DMS114 treated with DMSO at 0.1 percent for 48 hours (cell line): ENCODE measurements around the gene EIF2B4.

Experiments
- DNase-seq: peaks from one replicate; lab custom pipeline; 2025; ENCODE audit not compliant: unreplicated experiment; lab: John Stamatoyannopoulos, UW

The EIF2B4 gene

GRCh38 chr2:27370026-27370815, at the start of gene EIF2B4, which contains the start of gene SNX17:
EIF2B4 (minus strand) TSS chr2:27370338; CDS start chr2:27370314, 24 bp downstream.
SNX17 (plus strand) TSS chr2:27370616; CDS start chr2:27370744, 128 bp downstream.
- DNase-seq, result peak; percentile 98

DNA sequence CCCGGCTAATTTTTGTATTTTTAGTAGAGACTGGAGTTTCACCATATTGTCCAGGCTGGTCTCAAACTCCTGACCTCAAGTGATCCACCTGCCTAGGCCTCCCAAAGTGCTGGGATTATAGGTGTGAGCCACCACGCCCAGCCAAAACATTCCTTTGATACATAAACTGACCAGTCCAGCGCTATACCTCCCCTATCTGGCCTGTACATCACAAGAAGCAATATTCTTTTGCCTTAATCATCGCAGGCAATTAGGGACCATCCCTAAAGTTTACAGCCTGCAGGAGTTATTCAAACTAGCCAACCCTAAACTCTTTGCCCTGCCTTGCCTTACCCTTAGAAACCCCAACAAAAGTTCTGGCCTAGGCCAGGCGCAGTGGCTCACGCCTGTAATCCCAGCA, 46.0 kb upstream of the EIF2B4 start:
- DNase-seq, result no peak

- DNase-seq, result no peak
These were observed 42.4 kb upstream of the EIF2B4 start for GRCh38 chr2:27412419-27413152.

DNA sequence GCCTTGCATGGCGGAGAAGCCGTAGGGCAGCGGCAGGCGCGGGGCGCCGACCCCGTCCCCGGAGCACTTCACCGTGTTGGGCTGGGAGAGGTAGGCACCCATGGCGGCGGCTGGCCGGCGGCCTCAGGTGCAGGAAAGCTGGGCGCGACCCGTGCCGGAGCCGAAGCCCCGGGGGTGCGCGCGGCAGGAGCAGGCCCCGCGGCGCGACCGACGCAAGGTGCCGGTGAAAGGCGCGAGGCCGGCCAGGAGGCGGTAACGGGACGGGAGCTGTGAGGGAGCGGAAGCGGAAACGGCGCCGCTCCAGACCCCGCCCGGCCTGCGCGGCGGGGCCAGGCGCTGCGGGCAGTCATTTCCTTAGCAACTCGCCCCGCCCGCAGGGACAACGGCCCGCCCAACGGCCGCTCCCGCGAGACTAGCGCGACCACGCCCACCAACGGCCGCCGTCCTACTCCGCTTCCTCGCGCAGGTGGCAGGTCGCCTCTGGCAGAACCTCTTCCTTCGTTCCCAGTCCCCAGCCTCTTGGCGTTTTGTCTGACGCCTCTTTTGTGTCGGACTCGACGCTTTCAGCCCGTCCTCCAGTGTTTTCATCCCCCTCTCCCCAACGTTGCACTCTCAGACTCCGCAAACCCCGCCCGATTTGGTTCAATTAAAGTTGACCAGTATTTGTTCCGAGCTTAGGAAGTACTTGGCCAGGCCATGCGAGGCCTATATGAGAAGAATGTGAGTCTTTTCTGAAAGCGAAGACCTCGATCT, 39.4 kb upstream of the EIF2B4 start, which contains the start of gene PPM1G:
Gene PPM1G, minus strand, starts transcription at position 271 of the 753 bp plus-strand sequence. Its CDS starts 169 bp downstream, at position 102.
- peak; percentile 87 for DNase-seq

- no peak for DNase-seq
These were observed 38.6 kb upstream of the EIF2B4 start for GRCh38 chr2:27408601-27409320.

- DNase-seq, result peak; percentile 40
These were observed 37.8 kb upstream of the EIF2B4 start for GRCh38 chr2:27407798-27408491.

DNA sequence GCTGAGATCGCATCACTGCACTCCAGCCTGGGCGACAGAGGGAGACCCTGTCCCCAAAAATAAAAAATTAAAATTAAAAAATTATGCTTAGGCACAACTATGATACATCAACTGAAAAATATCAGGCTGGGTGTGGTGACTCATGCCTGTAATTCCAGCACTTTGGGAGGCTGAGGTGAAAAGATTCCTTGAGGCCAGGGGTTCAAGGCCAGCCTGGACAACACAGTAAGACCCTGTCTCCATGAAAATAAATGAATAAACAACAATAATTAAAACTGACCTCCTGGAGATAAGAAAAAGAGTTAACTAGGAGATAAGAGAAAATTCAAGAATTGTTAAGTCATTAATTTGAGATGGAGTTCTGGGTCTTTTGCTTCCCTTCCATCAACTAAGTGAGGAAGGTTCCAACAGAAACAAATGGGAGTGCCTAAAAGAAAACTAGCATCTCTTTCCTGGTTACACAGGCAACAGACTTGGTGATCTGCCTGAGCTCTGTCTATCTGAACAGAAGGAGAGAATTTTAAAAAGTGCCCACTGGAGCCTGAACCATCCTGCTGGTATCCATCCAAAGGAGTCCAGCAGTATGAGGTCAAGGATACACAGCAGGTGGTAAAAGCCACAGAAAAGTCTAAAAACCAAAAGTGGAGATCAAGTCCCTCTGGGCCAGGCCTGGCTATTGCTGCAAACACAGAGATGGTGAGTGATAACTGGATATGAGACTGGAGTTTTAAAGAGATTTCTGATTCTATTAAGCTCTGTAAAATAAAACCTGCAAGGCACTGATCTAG, 30.4 kb upstream of the EIF2B4 start:
- no peak for DNase-seq

DNA sequence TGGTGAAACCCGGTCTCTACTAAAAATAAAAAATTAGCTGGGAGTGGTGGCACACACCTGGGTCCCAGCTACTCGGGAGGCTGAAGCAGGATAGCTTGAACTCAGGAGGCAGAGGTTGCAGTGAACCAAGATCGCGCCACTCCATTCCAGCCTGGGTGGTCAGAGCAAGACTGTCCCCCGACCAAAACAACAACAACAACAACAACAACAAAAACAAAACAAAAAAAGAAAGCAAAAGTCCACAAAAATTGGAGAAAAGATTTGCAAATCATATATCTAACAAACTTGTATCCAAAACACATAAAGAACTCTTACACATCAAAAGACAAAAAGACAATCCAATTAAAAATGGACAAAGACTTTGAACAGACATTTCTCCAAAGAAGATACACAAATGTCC, 28.8 kb upstream of the EIF2B4 start:
- no peak for DNase-seq

DNA sequence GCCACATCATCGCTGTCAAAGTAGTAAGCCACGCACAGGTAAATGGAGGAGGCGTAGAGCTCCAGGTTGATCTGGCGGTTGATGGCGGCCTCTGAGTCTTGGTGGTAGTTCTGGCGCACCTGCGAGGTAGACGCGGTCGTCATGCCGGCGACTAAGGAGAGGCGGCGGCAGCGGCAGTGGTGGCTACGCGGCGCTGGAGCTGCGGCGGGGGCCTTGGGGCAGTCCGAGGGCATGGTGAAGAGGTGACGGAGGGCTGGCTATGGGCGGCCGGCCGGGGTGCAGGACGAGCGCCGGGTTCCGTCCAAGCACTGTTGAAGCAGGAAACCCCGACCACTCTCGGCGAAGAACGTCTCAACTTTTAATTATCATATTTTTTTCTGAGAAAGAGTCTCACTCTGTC, 23.1 kb upstream of the EIF2B4 start:
- no peak for DNase-seq

GRCh38 chr2:27390822-27391679, 20.9 kb upstream of the EIF2B4 start:
- DNase-seq, result no peak

- DNase-seq, result no peak
These were observed 11.5 kb upstream of the EIF2B4 start for GRCh38 chr2:27381577-27382181.

- peak; percentile 89 for DNase-seq
These were observed 10.7 kb upstream of the EIF2B4 start, which contains the start of gene ZNF513 for GRCh38 chr2:27380626-27381545. ZNF513 (minus strand) TSS chr2:27380734; CDS start chr2:27380526, 208 bp downstream.

- DNase-seq, result no peak
These were observed 9.9 kb upstream of the EIF2B4 start for GRCh38 chr2:27379836-27380625.

GRCh38 chr2:27379383-27379835, 9.3 kb upstream of the EIF2B4 start:
- no peak for DNase-seq

- DNase-seq, result no peak
These were observed 8.7 kb upstream of the EIF2B4 start for GRCh38 chr2:27378809-27379290.
